GM23338 (cell line): ENCODE data around the gene PKD2. TPM values are rescaled to one million over a fixed set of nuclear protein-coding genes. Genes with fewer than 3 reads are reported as not detected.

ENCODE experiments used
- ATAC-seq: fragments of 200-7000 bp; cut with Tn5 transposase; 3 replicates; pipeline ENCODE4 v1.9.1; 2020
- DNase-seq: peaks from one replicate; pipeline ENCODE4 v3.0.0-alpha.2; 2015; ENCODE audit warnings: low spot score
- H2AFZ ChIP-seq: fragments of 200-600 bp; sonication (generic); 2 replicates; pipeline ENCODE4 v1.8.0; 2016; ENCODE audit warnings: antibody characterized with exemption, mild to moderate bottlenecking, moderate library complexity
- H3F3A ChIP-seq: fragments of 200-600 bp; sonication (generic); replicated peaks from 2 replicates; pipeline ENCODE4 v1.8.0; 2017; ENCODE audit warnings: antibody characterized with exemption, mixed run types, low read depth
- H3K27ac ChIP-seq: fragments of 200-600 bp; sonication (generic); 2 replicates; pipeline ENCODE4 v1.6.1; 2016; ENCODE audit warnings: low read depth
- H3K27me3 ChIP-seq: fragments of 200-600 bp; sonication (generic); 2 replicates; pipeline ENCODE4 v1.8.0; 2016; ENCODE audit warnings: mild to moderate bottlenecking, mixed run types, moderate library complexity; ENCODE audit not compliant: insufficient read depth
- H3K36me3 ChIP-seq: fragments of 200-600 bp; sonication (generic); 2 replicates; pipeline ENCODE4 v1.8.0; 2016; ENCODE audit warnings: mild to moderate bottlenecking; ENCODE audit not compliant: insufficient read depth
- H3K4me1 ChIP-seq: fragments of 200-600 bp; sonication (generic); 2 replicates; pipeline ENCODE4 v1.8.0; 2016; ENCODE audit warnings: mild to moderate bottlenecking, moderate library complexity; ENCODE audit not compliant: insufficient read depth
- H3K4me2 ChIP-seq: fragments of 200-600 bp; sonication (generic); 2 replicates; pipeline ENCODE4 v1.7.1; 2017; ENCODE audit warnings: mixed run types
- H3K4me3 ChIP-seq: fragments of 200-600 bp; sonication (generic); 2 replicates; pipeline ENCODE4 v1.6.1; 2016; ENCODE audit warnings: mixed run types
- H3K79me2 ChIP-seq: fragments of 200-600 bp; sonication (generic); replicated peaks from 2 replicates; pipeline ENCODE4 v1.8.0; 2017; ENCODE audit warnings: mild to moderate bottlenecking; ENCODE audit not compliant: insufficient read depth
- H3K9me2 ChIP-seq: fragments of 200-600 bp; sonication (generic); 2 replicates; pipeline ENCODE4 v1.8.0; 2017; ENCODE audit not compliant: insufficient read depth
- H4K20me1 ChIP-seq: fragments of 200-600 bp; sonication (generic); replicated peaks from 2 replicates; pipeline ENCODE4 v1.8.0; 2017; ENCODE audit warnings: mild to moderate bottlenecking; ENCODE audit not compliant: insufficient read depth
- H3K27ac Mint-ChIP-seq: 2 replicates; pipeline ENCODE4 v1.8.0; 2020; ENCODE audit warnings: inconsistent platforms, mild to moderate bottlenecking, moderate library complexity, mixed read lengths
- H3K27me3 Mint-ChIP-seq: 3 replicates; pipeline ENCODE4 v1.8.0; 2022; ENCODE audit warnings: low read depth, mild to moderate bottlenecking, moderate library complexity, mixed read lengths, inconsistent platforms; ENCODE audit not compliant: insufficient read depth, poor library complexity
- H3K36me3 Mint-ChIP-seq: 3 replicates; pipeline ENCODE4 v1.8.0; 2021; ENCODE audit warnings: low read depth, mild to moderate bottlenecking, inconsistent platforms, moderate library complexity, mixed read lengths
- H3K4me1 Mint-ChIP-seq: 3 replicates; pipeline ENCODE4 v1.8.0; 2020; ENCODE audit warnings: mild to moderate bottlenecking, inconsistent platforms, mixed read lengths
- H3K4me3 Mint-ChIP-seq: 3 replicates; pipeline ENCODE4 v1.8.0; 2021; ENCODE audit warnings: moderate library complexity, mild to moderate bottlenecking, inconsistent platforms, mixed read lengths
- H3K9me3 Mint-ChIP-seq: 3 replicates; pipeline ENCODE4 v1.8.0; 2020; ENCODE audit warnings: moderate library complexity, mild to moderate bottlenecking, inconsistent platforms, mixed read lengths
- CREB1 ChIP-seq: fragments of 250-450 bp; sonication (Bioruptor Pico); IDR thresholded peaks from 2 replicates; pipeline ENCODE4 v1.5.0; 2020; ENCODE audit warnings: low read depth, mild to moderate bottlenecking, moderate library complexity
- CTCF ChIP-seq, 2 experiments: fragments of 200-600 bp in 1 of 2; sonication (generic) in 1 of 2; conservative IDR thresholded peaks; 2 replicates each; pipeline versions ENCODE4 v1.5.1 to v1.6.1; 2016 to 2017; ENCODE audit warnings: antibody characterized with exemption in 2 of 2, low read depth in 2 of 2, mild to moderate bottlenecking in 2 of 2, moderate library complexity in 1 of 2
- ETS1 ChIP-seq: IDR thresholded peaks from 2 replicates; pipeline ENCODE4 v1.6.1; 2016; ENCODE audit warnings: antibody characterized with exemption
- EZH2 ChIP-seq: fragments of 200-600 bp; sonication (generic); IDR thresholded peaks from one replicate; pipeline ENCODE4 v1.8.0; 2017; ENCODE audit warnings: antibody characterized with exemption, mild to moderate bottlenecking, low read depth; ENCODE audit not compliant: unreplicated experiment
- JUNB ChIP-seq: IDR thresholded peaks from one replicate; pipeline ENCODE4 v1.6.1; 2016; ENCODE audit warnings: antibody characterized with exemption; ENCODE audit not compliant: unreplicated experiment
- NANOG ChIP-seq: IDR thresholded peaks from 2 replicates; pipeline ENCODE4 v1.6.1; 2016; ENCODE audit warnings: antibody characterized with exemption, borderline replicate concordance
- POLR2AphosphoS5 ChIP-seq: IDR thresholded peaks from 2 replicates; pipeline ENCODE4 v1.6.1; 2016; ENCODE audit warnings: antibody characterized with exemption, low read depth
- STAT1 ChIP-seq: IDR thresholded peaks from one replicate; pipeline ENCODE4 v1.6.1; 2016; ENCODE audit warnings: antibody characterized with exemption; ENCODE audit not compliant: unreplicated experiment
- ZNF114 ChIP-seq: fragments of 250-450 bp; sonication (Bioruptor Pico); IDR thresholded peaks from 2 replicates; pipeline ENCODE4 v1.5.0; 2020; ENCODE audit warnings: mild to moderate bottlenecking, moderate library complexity
- ZNF331 ChIP-seq: fragments of 250-450 bp; sonication (Bioruptor Pico); IDR thresholded peaks from 2 replicates; pipeline ENCODE4 v1.5.0; 2020; ENCODE audit warnings: low read depth, mild to moderate bottlenecking, moderate library complexity
- ZNF462 ChIP-seq: fragments of 250-450 bp; sonication (Bioruptor Pico); IDR thresholded peaks from 2 replicates; pipeline ENCODE4 v1.5.0; 2020; ENCODE audit warnings: mild to moderate bottlenecking, moderate library complexity
- polyA plus RNA-seq: library from polyadenylated mRNA; unstranded; fragments of >200 nt; fragmentation: Nextera tagmentation; extraction: Ambion mirVana; gene quantifications from 2 replicates; pipeline ENCODE4 v1.2.1, GENCODE V29; 2016
- total RNA-seq: library from RNA; depleted of rRNA; stranded (reverse); fragments of >200 nt; shearing (Covaris generic); gene quantifications from 2 replicates; pipeline ENCODE4 v1.2.3, GENCODE V29; 2014

Gene PKD2
- total and polyA plus RNA-seq, 2 experiments from 2014 or later = 17.9 to 45.3 TPM

- no peak for TF ChIP-seq CTCF (conservative IDR thresholded peaks at IDR 0.05; ENCODE audit: low read depth in 2 of 2)
Measured at GRCh38 chr4:88008743-88009171, 1.3 kb downstream of the PKD2 start (continued).

GRCh38 chr4:88009871-88010270, 2.4 kb downstream of the PKD2 start:
- H3K27ac Mint-ChIP-seq = no peak overlapping the region
- ATAC-seq = no peak
- Histone ChIP-seq H3F3A (no peaks in the 10 kb centered on the region), H3K79me2 (peaks cover 69% of the 10 kb centered on the region), H3K4me2 (peak overlapping the region; percentile 83), H4K20me1 (peaks cover 42% of the 10 kb centered on the region), H3K36me3 (no peaks in the 10 kb centered on the region), H3K27me3 (peaks cover 21% of the 10 kb centered on the region), H2AFZ (no peak overlapping the region), H3K4me1 (peaks cover 55% of the 10 kb centered on the region), H3K27ac (no peak overlapping the region), H3K4me3 (peak overlapping the region; percentile 68), H3K9me2 (no peaks in the 10 kb centered on the region)
- H3K4me1 Mint-ChIP-seq = peaks cover 60% of the 10 kb centered on the region
- peaks cover 16% of the 10 kb centered on the region for H3K27me3 Mint-ChIP-seq
- peak overlapping the region; percentile 31; the same call in 1 of the 3 replicates for H3K4me3 Mint-ChIP-seq
- no peak for DNase-seq
- H3K36me3 Mint-ChIP-seq = peaks cover 3% of the 10 kb centered on the region; the same call in 2 of the 3 replicates
- no peaks in the 10 kb centered on the region; the same call in 2 of the 3 replicates for H3K9me3 Mint-ChIP-seq
- TF ChIP-seq ZNF462 (CRISPR knock-in tag) (no peak), ZNF114 (CRISPR knock-in tag) (no peak), STAT1 (no peak), POLR2AphosphoS5 (no peak), ZNF331 (no peak), CREB1 (CRISPR knock-in tag) (no peak), NANOG (no peak), CTCF (conservative IDR thresholded peaks at IDR 0.05; ENCODE audit: low read depth in 2 of 2) (no peak), ETS1 (no peak), EZH2 (no peak), JUNB (no peak)
